Liver (tissue), 3 donors: ENCODE measurements around the gene HOXB8.

Experiments used
- CTCF ChIP-seq: fragments of 150-350 bp; IDR thresholded peaks from 2 replicates; pipeline ENCODE4 v1.5.1; 2017; ENCODE audit warnings: improper control_type of control experiment, low read depth, low read length; ENCODE audit not compliant: missing input control
- EGR1 ChIP-seq, 2 donors: IDR thresholded peaks; 2 replicates each; pipeline ENCODE4 v1.6.1; 2016 to 2018; ENCODE audit warnings: antibody characterized with exemption in 2 of 2, low read depth in 2 of 2
- RAD21 ChIP-seq, 2 donors: IDR thresholded peaks; 2 replicates each; pipeline ENCODE4 v1.6.1; 2016; ENCODE audit warnings: antibody characterized with exemption in 2 of 2, mild to moderate bottlenecking in 2 of 2
- RXRA ChIP-seq, 2 donors: IDR thresholded peaks; 2 replicates each; pipeline ENCODE4 v1.6.1; 2017 to 2018; ENCODE audit warnings: antibody characterized with exemption in 2 of 2, mild to moderate bottlenecking in 1 of 2
- SP1 ChIP-seq: IDR thresholded peaks from 2 replicates; pipeline ENCODE4 v1.6.1; 2018; ENCODE audit warnings: antibody characterized with exemption, mild to moderate bottlenecking
- YY1 ChIP-seq: IDR thresholded peaks from 2 replicates; pipeline ENCODE4 v1.6.1; 2016; ENCODE audit warnings: antibody characterized with exemption, mild to moderate bottlenecking
- donor health status: healthy.
- donor health status: healthy.

- no peak for TF ChIP-seq RXRA (IDR thresholded peaks at IDR 0.05)
- TF ChIP-seq RAD21 (IDR thresholded peaks at IDR 0.05), result no peak
- TF ChIP-seq YY1, result no peak
- no peak for TF ChIP-seq CTCF
- TF ChIP-seq SP1, result no peak
- TF ChIP-seq EGR1 (IDR thresholded peaks at IDR 0.05; ENCODE audit: low read depth in 2 of 2), result no peak
Observed at GRCh38 chr17:48578616-48579470, 36.2 kb downstream of the HOXB8 start.
